AG04450 (cell line): ENCODE results near the gene DDX51. TPM values are rescaled to one million over a fixed set of nuclear protein-coding genes. Genes with fewer than 3 reads are reported as not detected.

Experiments
- CTCF ChIA-PET: fragments of 300-600, 350-600 bp; formaldehyde crosslinking; extraction: SDS; loops from one replicate; lab custom pipeline; 2022; ENCODE audit warnings: antibody characterized with exemption, inconsistent platforms; lab: Charles Lee
- POLR2A ChIA-PET: fragments of 350-600 bp; formaldehyde crosslinking; extraction: SDS; loops from one replicate; lab custom pipeline; 2021; ENCODE audit warnings: antibody characterized with exemption, inconsistent platforms; lab: Yijun Ruan, JAX
- DNase-seq: peaks from one replicate; pipeline ENCODE4 v3.0.0-alpha.2; 2011; ENCODE audit warnings: low read depth, low spot score
- H3K27ac ChIP-seq: one replicate; pipeline ENCODE4 v1.5.1; 2012; ENCODE audit warnings: low read depth, low read length, control low read depth
- H3K27me3 ChIP-seq: one replicate; pipeline ENCODE4 v1.6.0; 2012; ENCODE audit warnings: low read length; ENCODE audit not compliant: control insufficient read depth, insufficient read depth
- H3K4me3 ChIP-seq: 2 replicates; pipeline ENCODE4 v1.5.1; 2011; ENCODE audit warnings: mild to moderate bottlenecking, low read depth, low read length, control low read depth
- H3K9me3 ChIP-seq: 2 replicates; pipeline ENCODE4 v1.5.1; 2012; ENCODE audit warnings: low read length; ENCODE audit not compliant: control insufficient read depth, insufficient read depth
- polyA plus RNA-seq: library from polyadenylated mRNA; depleted of rRNA; stranded (reverse); fragments of >200 nt; gene quantifications from 2 replicates; pipeline ENCODE4 v1.2.3, GENCODE V29; 2011
- TF ChIP-seq, protein P1 (sequence below): IDR thresholded peaks from 2 replicates; pipeline ENCODE4 v1.5.1; 2011; ENCODE audit warnings: low read depth, low read length, control low read depth, inconsistent platforms

Gene DDX51
- polyA plus RNA-seq, 1 experiment, result 4.5 TPM

DNA sequence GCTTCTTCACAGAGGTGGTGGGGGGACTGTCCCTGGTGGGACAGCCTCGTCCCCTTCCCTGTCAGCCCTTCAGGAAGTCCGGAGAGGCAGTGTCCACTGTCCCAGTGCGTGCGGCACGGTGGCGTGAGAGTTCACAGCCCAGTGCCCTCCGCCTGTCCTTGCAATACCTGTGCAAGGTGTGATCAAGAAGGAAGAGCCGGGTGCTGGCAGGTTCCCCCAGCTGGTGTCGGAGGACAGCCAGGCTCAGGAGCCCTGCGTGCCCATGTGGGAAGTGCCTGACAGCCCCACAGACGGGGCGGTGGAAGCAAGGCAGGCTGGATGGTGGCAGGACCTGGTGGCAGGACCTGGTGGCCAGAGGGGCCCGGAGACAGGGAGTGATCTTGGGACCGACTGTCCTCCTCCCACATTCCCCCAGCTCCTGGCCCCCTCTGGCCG, 16.5 kb upstream of the DDX51 start:
- Histone ChIP-seq H3K4me3 (no peak overlapping the region), H3K27me3 (peaks cover 13% of the 10 kb centered on the region), H3K9me3 (peaks cover 29% of the 10 kb centered on the region; the same call in 1 of the 2 replicates), H3K27ac (no peak overlapping the region)
- DNase-seq, result no peak
- ChIA-PET POLR2A (no interaction called here), CTCF (interaction anchor here (0.9 kb wide), 1 partner anchor 53 kb away, joined by 4 read pairs; no protein-coding TSS in a partner anchor)
- TF ChIP-seq, protein P1, sequence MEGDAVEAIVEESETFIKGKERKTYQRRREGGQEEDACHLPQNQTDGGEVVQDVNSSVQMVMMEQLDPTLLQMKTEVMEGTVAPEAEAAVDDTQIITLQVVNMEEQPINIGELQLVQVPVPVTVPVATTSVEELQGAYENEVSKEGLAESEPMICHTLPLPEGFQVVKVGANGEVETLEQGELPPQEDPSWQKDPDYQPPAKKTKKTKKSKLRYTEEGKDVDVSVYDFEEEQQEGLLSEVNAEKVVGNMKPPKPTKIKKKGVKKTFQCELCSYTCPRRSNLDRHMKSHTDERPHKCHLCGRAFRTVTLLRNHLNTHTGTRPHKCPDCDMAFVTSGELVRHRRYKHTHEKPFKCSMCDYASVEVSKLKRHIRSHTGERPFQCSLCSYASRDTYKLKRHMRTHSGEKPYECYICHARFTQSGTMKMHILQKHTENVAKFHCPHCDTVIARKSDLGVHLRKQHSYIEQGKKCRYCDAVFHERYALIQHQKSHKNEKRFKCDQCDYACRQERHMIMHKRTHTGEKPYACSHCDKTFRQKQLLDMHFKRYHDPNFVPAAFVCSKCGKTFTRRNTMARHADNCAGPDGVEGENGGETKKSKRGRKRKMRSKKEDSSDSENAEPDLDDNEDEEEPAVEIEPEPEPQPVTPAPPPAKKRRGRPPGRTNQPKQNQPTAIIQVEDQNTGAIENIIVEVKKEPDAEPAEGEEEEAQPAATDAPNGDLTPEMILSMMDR, result no peak

DNA sequence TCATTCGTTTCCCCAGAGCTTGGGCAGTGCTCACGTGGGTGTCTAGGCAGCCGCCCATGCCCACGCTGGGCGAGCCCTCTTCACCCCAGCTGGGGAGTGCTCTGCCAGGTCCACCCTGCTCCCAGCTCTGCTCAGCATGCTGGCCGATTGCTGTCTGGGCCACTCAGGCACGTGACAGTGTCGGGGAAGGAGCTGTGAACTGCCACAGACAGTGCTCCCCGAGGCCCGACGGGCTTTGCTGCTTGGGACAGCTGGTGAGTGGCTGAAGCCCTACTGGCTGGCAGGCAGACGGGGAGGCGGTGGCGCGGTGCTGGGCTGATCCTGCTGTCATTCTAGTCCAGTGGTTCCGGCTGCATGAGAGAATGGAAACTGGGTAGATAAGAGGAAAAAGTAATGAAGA, 15.9 kb upstream of the DDX51 start:
- CTCF ChIA-PET, result no interaction called here
- TF ChIP-seq, protein P1, result no peak
- H3K9me3 ChIP-seq, result peaks cover 33% of the 10 kb centered on the region; the same call in 1 of the 2 replicates
- H3K4me3 ChIP-seq, result no peak overlapping the region
- H3K27ac ChIP-seq, result no peak overlapping the region
- POLR2A ChIA-PET, result no interaction called here
- no peak for DNase-seq
- H3K27me3 ChIP-seq, result peaks cover 13% of the 10 kb centered on the region

DNA sequence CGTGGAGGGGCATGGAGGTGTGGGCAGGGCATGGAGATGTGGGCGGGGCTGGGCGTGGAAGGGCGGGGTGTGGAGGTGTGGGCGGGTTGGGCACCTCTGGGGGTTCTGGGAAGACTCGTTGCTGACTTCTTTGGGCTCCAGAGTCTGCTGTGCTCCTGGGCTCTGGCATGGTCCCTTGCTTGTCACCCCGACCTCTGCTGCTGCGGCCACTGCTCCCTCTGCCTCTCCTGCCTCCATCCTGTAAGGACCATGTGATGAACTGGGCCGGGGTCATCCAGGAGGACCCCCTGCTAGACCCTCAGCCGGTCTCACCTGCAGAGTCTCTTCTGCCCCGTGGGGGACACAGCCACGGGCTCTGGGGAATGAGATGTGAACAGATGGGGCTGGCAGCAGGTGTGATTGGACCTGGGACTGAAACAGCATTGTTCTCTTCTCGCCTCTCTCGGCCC, 15.5 kb upstream of the DDX51 start:
- peaks cover 34% of the 10 kb centered on the region; the same call in 1 of the 2 replicates for H3K9me3 ChIP-seq
- TF ChIP-seq, protein P1, result no peak
- ChIA-PET POLR2A (no interaction called here), CTCF (no interaction called here)
- peaks cover 13% of the 10 kb centered on the region for H3K27me3 ChIP-seq
- H3K27ac ChIP-seq, result no peak overlapping the region
- no peak for DNase-seq
- H3K4me3 ChIP-seq, result no peak overlapping the region

DNA sequence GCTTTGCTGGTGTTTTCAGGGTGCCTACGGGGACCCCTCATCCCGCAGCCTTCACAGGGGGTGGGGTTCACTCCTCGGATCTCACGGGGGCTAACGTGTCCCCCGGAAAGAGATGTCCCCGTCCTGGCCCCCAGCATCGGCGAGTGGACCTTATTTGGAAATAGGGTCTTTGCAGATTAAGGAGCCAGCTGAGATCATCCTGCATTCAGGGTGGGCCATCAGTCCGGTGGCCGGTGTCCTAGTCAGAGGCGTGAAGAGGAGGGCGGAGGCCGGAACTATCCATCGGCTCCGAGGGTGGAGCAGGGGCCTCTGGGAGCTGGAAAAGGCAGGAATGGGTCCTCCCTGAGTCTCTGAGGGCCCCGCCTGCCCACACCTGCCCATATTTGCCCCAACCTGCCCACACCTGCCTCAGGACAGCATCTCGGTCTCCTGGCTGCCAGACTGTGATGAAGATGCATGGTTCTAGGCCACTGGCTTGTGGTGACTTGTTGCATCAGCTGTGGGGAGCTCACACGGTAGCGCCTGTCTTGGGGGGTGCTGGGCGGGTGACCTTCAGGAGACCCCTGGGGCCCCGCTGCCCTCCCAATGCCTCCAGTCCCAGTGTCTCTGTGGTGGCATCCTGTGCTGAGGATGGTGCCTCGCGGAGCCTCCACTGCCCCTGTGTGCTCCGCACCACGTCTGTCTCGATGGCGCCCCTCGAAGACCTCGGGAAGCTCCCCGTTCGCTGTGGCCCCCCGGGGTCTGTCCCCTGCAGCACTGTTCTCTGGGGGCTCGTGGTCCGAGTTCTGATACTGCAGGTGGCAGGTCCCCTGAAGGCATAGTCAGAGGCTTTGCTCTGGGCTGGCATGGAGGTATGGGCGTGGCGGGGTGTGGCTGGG, 14.8 kb upstream of the DDX51 start:
- CTCF ChIA-PET, result no interaction called here

More for the DNA sequence above, 14.8 kb upstream of the DDX51 start:
- H3K9me3 ChIP-seq, result peaks cover 34% of the 10 kb centered on the region; the same call in 1 of the 2 replicates
- DNase-seq, result no peak
- H3K27me3 ChIP-seq, result peaks cover 13% of the 10 kb centered on the region
- H3K4me3 ChIP-seq, result no peak overlapping the region
- TF ChIP-seq, protein P1, result no peak
- no peak overlapping the region for H3K27ac ChIP-seq
- POLR2A ChIA-PET, result no interaction called here
